HepG2 (cell line): Measurements from ENCODE around the gene PPP1R12B.

Source experiments
- CEBPB ChIP-seq: IDR thresholded peaks from 2 replicates; pipeline ENCODE4 v1.6.1; 2011; ENCODE audit warnings: low read depth, low read length, improper control_type of control experiment, borderline replicate concordance
- E2F2 ChIP-seq: sonication (generic); formaldehyde crosslinking; IDR thresholded peaks from 2 replicates; pipeline ENCODE4 v1.4.0; 2020; ENCODE audit warnings: missing genetic modification reagents, borderline replicate concordance
- HNRNPH1 ChIP-seq: fragments of 200-400 bp; formaldehyde crosslinking; optimal IDR thresholded peaks from 2 replicates; pipeline ENCODE3; 2017; ENCODE audit warnings: mild to moderate bottlenecking, low read depth, low read length
- IKZF1 ChIP-seq: fragments of 450-650 bp; IDR thresholded peaks from 2 replicates; pipeline ENCODE4 v1.7.1; 2016
- KAT8 ChIP-seq: IDR thresholded peaks from 2 replicates; pipeline ENCODE4 v1.6.1; 2016; ENCODE audit warnings: missing genetic modification reagents, missing compliant biosample characterization
- NCOR1 ChIP-seq: fragments of 200-600 bp; sonication (generic); IDR thresholded peaks from 2 replicates; pipeline ENCODE4 v1.7.0; 2017; ENCODE audit warnings: antibody characterized with exemption, low read length, borderline replicate concordance
- PHF20 ChIP-seq: sonication (generic); formaldehyde crosslinking; IDR thresholded peaks from 2 replicates; pipeline ENCODE4 v1.5.0; 2020; ENCODE audit warnings: mild to moderate bottlenecking, missing genetic modification reagents
- POLR2AphosphoS5 ChIP-seq: IDR thresholded peaks from 2 replicates; pipeline ENCODE4 v1.6.1; 2012; ENCODE audit warnings: low read depth, low read length
- SNAPC2 ChIP-seq: sonication (generic); formaldehyde crosslinking; IDR thresholded peaks from 2 replicates; pipeline ENCODE4 v1.8.1; 2022; ENCODE audit warnings: mild to moderate bottlenecking, missing genetic modification reagents
- TOE1 ChIP-seq: sonication (generic); formaldehyde crosslinking; IDR thresholded peaks from 2 replicates; pipeline ENCODE4 v1.4.0; 2020; ENCODE audit warnings: mild to moderate bottlenecking, missing genetic modification reagents
- ZNF263 ChIP-seq: sonication (generic); formaldehyde crosslinking; IDR thresholded peaks from 2 replicates; pipeline ENCODE4 v1.4.0; 2020; ENCODE audit warnings: missing genetic modification reagents
- ZNF431 ChIP-seq: sonication (generic); formaldehyde crosslinking; IDR thresholded peaks from 2 replicates; pipeline ENCODE4 v1.9.0; 2022; ENCODE audit warnings: missing genetic modification reagents, low read depth, mild to moderate bottlenecking, borderline replicate concordance
- ZNF546 ChIP-seq: sonication (generic); formaldehyde crosslinking; conservative IDR thresholded peaks from 2 replicates; pipeline ENCODE4 v1.8.1; 2023; ENCODE audit warnings: mild to moderate bottlenecking, missing genetic modification reagents
- ZNF747 ChIP-seq: sonication (generic); formaldehyde crosslinking; IDR thresholded peaks from 2 replicates; pipeline ENCODE4 v1.8.1; 2023; ENCODE audit warnings: missing genetic modification reagents, mild to moderate bottlenecking, borderline replicate concordance

DNA sequence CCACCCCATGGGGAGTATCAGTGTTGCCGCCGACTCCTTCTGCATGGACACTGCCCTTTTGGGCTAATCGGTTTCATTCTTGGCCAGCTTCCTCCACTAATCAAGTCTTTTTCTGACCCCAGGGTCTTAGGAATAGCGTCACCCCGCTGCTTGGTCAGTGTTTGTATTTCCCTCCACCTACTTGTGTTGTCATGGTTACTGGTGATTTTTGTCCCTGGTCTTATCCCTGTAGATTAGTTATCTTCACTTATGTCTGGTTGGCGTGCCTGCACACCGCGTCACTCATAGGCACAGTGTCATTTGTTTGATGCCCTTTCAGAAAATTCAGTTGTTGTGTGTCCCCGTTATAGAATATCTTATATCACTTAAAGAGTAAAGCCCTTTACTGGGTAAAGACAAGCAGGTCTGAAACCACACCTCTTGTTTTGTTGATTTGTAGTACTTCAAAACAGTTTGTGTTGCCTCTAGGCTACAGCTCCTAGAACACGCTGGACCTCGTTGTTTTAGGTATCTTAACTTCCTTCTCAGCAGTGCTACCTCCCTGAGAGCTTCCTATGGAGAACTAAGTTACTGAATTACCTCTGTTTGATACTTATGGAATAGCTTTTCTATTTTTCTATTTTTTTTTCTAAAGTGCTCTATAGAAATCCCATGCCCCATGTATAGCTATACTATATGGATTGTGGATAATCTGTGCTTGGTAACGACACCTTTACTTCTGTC lies 868 bp downstream of the PPP1R12B start:
- TF ChIP-seq PHF20: no peak
- TF ChIP-seq HNRNPH1: no peak
- no peak for TF ChIP-seq ZNF747
- TF ChIP-seq KAT8 (CRISPR knock-in tag): no peak
- TF ChIP-seq POLR2AphosphoS5: no peak
- no peak for TF ChIP-seq TOE1
- TF ChIP-seq NCOR1: no peak
- no peak for TF ChIP-seq ZNF431 (CRISPR knock-in tag)
- TF ChIP-seq CEBPB: no peak
- no peak for TF ChIP-seq E2F2 (CRISPR knock-in tag)
- TF ChIP-seq ZNF546 (CRISPR knock-in tag): no peak
- TF ChIP-seq SNAPC2 (CRISPR knock-in tag): no peak
- no peak for TF ChIP-seq IKZF1
- no peak for TF ChIP-seq ZNF263 (CRISPR knock-in tag)
